Spleen (tissue), 7 donors: Measurements from ENCODE around the gene TMSB4X.

Experiments used
- CTCF ChIP-seq, 11 experiments: fragments of 200-600 bp in 7 of 11; fragments of 450-650 bp in 4 of 11; sonication (generic) in 4 of 11; IDR thresholded peaks in 8 of 11; conservative IDR thresholded peaks in 3 of 11; 1 replicate in 7 of 11; 2 replicates in 4 of 11; pipeline versions ENCODE4 v1.4.0 to v1.8.0; 2016 to 2021; ENCODE audit warnings: antibody characterized with exemption in 11 of 11, inconsistent platforms in 4 of 11, mild to moderate bottlenecking in 1 of 11
- POLR2AphosphoS5 ChIP-seq, 3 donors: sonication (generic); formaldehyde crosslinking; IDR thresholded peaks; one replicate each; pipeline ENCODE4 v1.5.1; 2017; ENCODE audit warnings: antibody characterized with exemption in 3 of 3
- donor health status: DM: no; HTN: no; CAD: no; lungs with moderate emphysema.
- donor health status: DM: no; HTN: no; CAD: no.
- donor health status: DM: no; HTN: no; CAD: no.

GRCh38 chrX:13009844-13010243, 34.9 kb downstream of the TMSB4X start:
- TF ChIP-seq CTCF (IDR thresholded peaks at IDR 0.05 in 8 of 11, conservative IDR thresholded peaks at IDR 0.05 in 3 of 11) (no peak), POLR2AphosphoS5 (IDR thresholded peaks at IDR 0.05) (no peak)
